Left renal pelvis (tissue), 4 donors: ENCODE measurements around the gene PRRC2A. TPM values are rescaled to one million over a fixed set of nuclear protein-coding genes. Genes with fewer than 3 reads are reported as not detected.

Source experiments
- DNase-seq, 4 donors: peaks; one replicate each; pipeline ENCODE4 v3.0.0-alpha.2; 2013; ENCODE audit warnings: low read depth in 4 of 4, low spot score in 3 of 4
- polyA plus RNA-seq, 4 donors: library from polyadenylated mRNA; unstranded; fragments of 120-200 nt; gene quantifications; one replicate each; pipeline ENCODE4 v1.2.1, GENCODE V29; 2013; ENCODE audit not compliant: insufficient read length in 4 of 4

The PRRC2A gene
- polyA plus RNA-seq, 4 donors: 143 to 224 (median 174) TPM

DNA sequence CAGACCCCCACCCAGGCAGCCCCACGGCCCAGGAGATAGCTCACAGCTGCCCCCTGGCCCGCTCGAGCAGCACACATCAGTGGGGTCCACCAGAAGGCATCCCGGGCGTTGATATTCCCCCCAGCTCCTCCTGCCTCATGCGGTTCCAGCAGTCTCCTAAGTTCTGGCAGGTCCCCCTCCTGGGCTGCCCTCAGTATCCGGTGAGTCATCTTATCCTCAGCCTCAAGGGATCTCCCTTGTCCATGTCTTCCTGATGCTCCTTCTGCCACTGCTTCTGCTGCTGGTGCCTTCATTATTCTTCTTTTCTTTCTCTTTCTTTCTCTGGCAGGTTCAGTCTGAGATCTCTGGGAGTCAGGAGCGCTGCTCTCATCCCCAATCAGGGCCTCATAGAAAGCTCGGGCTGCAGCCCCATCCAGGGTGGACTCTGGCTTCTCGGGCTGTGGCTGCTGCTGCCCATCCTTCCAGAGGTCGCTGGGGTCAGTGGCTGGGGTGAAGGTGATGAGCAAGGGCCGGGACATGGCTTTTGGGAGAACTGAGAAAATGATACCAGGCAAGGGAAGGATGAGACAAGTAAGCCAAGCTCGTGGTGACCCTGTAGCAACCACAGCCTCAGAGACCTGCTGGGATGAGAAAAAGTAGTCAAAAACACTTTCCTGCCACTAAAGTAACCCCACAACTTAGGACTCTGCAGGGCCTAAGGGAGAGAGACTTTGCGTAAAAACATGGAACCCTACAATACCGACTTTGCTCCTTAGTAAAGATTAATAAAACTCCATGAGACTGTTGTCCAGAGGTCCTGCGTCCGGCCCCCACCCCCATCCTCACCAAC lies 43.7 kb downstream of the PRRC2A start:
- DNase-seq: no peak

DNA sequence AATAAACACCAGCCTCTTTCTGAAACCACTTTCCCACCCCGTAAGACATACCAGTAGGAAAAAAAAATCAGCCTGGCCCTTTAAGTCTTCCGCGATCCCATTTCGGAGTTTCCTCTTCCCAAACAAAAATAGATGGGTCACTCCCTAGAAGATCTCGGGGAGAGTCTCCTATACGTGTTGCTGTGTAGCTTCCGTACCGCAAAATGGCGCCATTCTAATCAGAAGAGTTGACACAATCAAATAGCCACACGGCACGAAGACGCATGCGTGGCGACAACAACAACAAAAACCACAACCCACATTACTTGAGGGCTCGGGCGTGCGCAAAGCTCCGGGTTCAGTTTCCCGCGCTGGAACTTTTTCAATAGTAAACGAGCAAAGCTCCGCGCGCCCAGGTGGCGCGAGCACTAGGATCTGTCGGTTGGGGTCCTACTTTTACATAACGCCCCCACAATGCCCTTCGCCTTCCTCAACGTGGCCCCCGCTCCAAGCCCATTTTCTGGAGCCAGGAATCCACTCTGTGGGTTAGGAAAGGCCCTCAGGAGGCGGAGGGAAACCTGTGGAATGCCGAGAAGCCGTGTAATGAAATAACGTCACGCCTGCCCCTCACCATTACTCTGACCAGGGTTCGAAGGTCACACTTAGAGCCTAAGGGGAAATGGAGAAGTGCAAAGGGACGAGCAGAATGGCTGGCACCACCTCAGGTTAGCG lies 44.4 kb downstream of the PRRC2A start, which contains the start of gene GPANK1:
Gene GPANK1 (minus strand): TSS at position 208 of the 711 bp plus-strand sequence. CDS start 519 bp downstream, outside the sequence.
- peak; percentile 87 to 89 (median 88) for DNase-seq

GRCh38 chr6:31665501-31666336 lies 45.2 kb downstream of the PRRC2A start, which contains the start of gene CSNK2B:
TSS of gene CSNK2B (plus strand) at chr6:31666080. CDS start at chr6:31666832, 752 bp downstream.
- DNase-seq: peak; percentile 91 to 95 (median 93)

DNA sequence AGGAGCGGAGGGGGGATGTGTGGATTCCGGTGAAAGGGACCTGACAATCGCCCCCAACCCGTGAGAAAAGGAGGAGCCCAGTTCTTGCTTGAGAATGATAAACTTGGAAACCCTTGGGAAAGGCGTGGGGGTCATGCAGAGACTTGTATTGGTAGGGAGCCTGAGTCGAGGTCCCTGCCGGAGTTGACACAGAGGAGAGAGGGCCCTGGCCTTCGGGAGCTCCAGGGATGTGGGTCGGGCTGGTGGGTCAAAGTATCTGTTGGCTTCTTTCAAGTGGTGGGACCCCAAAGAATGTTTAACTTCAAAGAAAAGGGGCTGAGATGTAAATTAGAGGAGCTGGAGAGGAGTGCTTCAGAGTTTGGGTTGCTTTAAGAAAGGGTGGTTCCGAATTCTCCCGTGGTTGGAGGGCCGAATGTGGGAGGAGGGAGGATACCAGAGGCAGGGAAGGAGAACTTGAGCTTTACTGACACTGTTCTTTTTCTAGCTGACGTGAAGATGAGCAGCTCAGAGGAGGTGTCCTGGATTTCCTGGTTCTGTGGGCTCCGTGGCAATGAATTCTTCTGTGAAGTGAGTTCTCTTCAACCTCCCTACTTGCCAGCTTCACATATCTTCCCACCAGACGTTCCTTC lies 45.9 kb downstream of the PRRC2A start:
- DNase-seq: no peak

- no peak for DNase-seq
These were observed 49.2 kb downstream of the PRRC2A start, which contains the start of gene LY6G5B for GRCh38 chr6:31669676-31670075. TSS of gene LY6G5B (plus strand) at chr6:31669976. CDS start at chr6:31670951, 975 bp downstream.

DNA sequence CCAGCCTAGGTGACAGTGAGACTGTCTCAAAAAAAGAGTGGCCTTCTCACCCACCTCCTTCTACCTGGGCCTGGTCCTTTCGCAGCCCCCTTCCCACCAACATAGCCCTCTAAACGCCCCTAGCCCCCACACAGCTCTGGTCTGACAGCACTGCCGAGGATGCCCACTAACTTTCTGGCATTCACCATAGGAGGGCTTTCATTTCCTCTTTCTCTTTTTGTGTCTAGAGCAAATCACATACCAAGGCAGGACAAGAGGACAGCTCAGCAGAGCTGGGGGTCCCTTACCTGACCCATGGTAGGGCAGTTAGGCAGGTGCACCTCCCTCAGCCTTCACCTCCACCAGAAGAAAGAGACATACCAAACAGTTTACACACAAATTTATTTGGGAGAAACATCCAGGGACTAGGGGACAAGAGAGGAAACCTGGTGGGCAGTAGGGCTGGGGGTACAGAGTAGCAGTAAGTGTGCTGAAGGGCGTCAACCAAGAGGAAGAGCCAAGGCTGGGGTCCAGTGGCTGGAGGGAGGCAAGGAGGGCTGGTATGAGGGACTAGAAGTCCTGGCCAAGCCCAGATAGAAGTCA lies 55.9 kb downstream of the PRRC2A start:
- DNase-seq: no peak

DNA sequence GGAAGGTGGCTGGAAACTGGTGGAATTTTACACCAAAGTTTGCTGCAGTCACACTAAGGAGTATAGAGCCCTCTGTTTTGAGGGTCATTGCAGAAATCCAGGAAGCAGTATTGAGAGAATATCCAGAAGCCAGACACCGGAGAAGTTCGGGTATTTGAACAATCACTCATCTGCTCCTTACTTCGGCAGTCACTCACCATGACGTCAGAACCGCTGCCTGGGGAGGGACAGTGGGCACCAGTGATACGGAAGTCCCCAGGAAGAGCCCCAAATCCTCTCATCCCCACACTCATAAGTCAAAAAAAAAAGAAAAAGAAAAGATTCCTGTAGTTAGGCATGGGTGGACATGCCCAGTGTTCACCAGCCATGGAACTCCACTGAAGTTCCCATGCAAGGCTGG lies 56.4 kb downstream of the PRRC2A start:
- no peak for DNase-seq

GRCh38 chr6:31677955-31678354 lies 57.4 kb downstream of the PRRC2A start:
- DNase-seq: no peak

- peak in 2 of 4 donors; percentile 70 to 80 for DNase-seq
These were observed 60.0 kb downstream of the PRRC2A start, which contains the start of gene LY6G5C for GRCh38 chr6:31680226-31681134. TSS of gene LY6G5C (minus strand) at chr6:31681067. CDS start at chr6:31680373, 694 bp downstream.

DNA sequence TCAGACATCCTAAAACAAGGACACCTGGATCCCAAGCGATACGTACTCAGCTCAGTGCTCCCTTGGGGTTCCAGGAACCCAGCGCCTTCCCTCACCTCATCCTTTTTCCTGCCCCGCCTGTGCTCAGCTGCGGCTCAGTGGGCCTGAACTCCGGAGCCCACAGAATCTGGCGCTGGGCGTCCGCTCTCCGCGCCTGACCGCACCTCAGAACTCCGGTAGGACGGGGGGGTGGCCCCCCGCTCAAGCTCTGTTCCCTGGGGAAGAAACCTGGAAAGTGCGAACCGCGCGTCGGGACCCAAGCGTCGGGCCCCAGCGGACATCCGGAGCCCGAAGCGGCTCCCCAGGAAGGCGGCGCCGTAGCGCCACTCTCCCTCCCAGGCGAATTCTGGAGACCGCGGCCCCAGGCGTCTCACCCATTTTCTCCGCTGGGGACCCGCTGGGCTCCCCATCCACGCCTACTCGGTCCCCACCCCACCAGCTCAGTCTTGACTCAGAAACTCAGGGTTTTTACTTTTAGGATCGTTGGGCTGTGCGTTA lies 60.7 kb downstream of the PRRC2A start:
- DNase-seq: no peak

GRCh38 chr6:31683591-31683990 lies 63.1 kb downstream of the PRRC2A start:
- DNase-seq: no peak

- DNase-seq: no peak
These were observed 66.0 kb downstream of the PRRC2A start for GRCh38 chr6:31686483-31686882.

GRCh38 chr6:31687321-31687720 lies 66.8 kb downstream of the PRRC2A start:
- DNase-seq: no peak

Other genes with a start within 250 kb of the PRRC2A start
- gene MICA, start 217.1 kb upstream of the PRRC2A start, polyA plus RNA-seq: 10 to 100 TPM in 1 of 4 donors, 1 to 10 TPM in 3; 4.4 to 12.8 (median 8.1) TPM
- 1 to 10 TPM in 3 of 4 donors, under 1 TPM in 1; 0.49 to 2.3 (median 1.0) TPM for gene MICB, start 122.6 kb upstream of the PRRC2A start, polyA plus RNA-seq
- 10 to 100 TPM in 3 of 4 donors, under 1 TPM in 1; 0.27 to 18.6 (median 12.8) TPM for gene MCCD1, start 91.8 kb upstream of the PRRC2A start, polyA plus RNA-seq
- gene DDX39B, start 78.7 kb upstream of the PRRC2A start, polyA plus RNA-seq: 100 to 1,000 TPM; 448 to 682 (median 553) TPM
- 1 to 10 TPM; 4.8 to 9.4 (median 6.4) TPM for gene ATP6V1G2, start 74.1 kb upstream of the PRRC2A start, polyA plus RNA-seq
- gene NFKBIL1, start 73.1 kb upstream of the PRRC2A start, polyA plus RNA-seq: 10 to 100 TPM; 18.3 to 28.7 (median 19.7) TPM
- gene LTA, start 48.4 kb upstream of the PRRC2A start, polyA plus RNA-seq: under 1 TPM; 0.23 to 0.43 (median 0.36) TPM
- gene TNF, start 45.1 kb upstream of the PRRC2A start, polyA plus RNA-seq: 1 to 10 TPM in 1 of 4 donors, under 1 TPM in 2, not detected in 1; 0.23 to 2.5 (median 0.29) TPM
- gene LTB, start 38.3 kb upstream of the PRRC2A start, polyA plus RNA-seq: 1 to 10 TPM in 3 of 4 donors, under 1 TPM in 1; 0.66 to 2.0 (median 1.6) TPM
- gene LST1, start 34.4 kb upstream of the PRRC2A start, polyA plus RNA-seq: 10 to 100 TPM in 1 of 4 donors, 1 to 10 TPM in 3; 4.6 to 10.3 (median 4.9) TPM
- gene NCR3, start 27.7 kb upstream of the PRRC2A start, polyA plus RNA-seq: under 1 TPM in 2 of 4 donors, not detected in 2; 0.17 to 0.20 TPM
- gene AIF1, start 5.5 kb upstream of the PRRC2A start, polyA plus RNA-seq: 10 to 100 TPM; 43.3 to 77.0 (median 73.6) TPM
- gene BAG6, start 31.9 kb downstream of the PRRC2A start, polyA plus RNA-seq: 100 to 1,000 TPM; 186 to 278 (median 241) TPM
- 100 to 1,000 TPM in 2 of 4 donors, 10 to 100 TPM in 2; 10.1 to 106 (median 83.8) TPM for gene APOM, start 35.2 kb downstream of the PRRC2A start, polyA plus RNA-seq
- gene C6orf47, start 40.1 kb downstream of the PRRC2A start, polyA plus RNA-seq: 10 to 100 TPM; 15.8 to 21.1 (median 19.0) TPM
- gene GPANK1, start 44.3 kb downstream of the PRRC2A start, polyA plus RNA-seq: 10 to 100 TPM; 16.8 to 28.9 (median 24.9) TPM
- 100 to 1,000 TPM; 184 to 243 (median 239) TPM for gene CSNK2B, start 45.4 kb downstream of the PRRC2A start, polyA plus RNA-seq
- gene LY6G5B, start 49.3 kb downstream of the PRRC2A start, polyA plus RNA-seq: 10 to 100 TPM; 16.6 to 28.7 (median 20.9) TPM
- gene LY6G5C, start 60.4 kb downstream of the PRRC2A start, polyA plus RNA-seq: 1 to 10 TPM; 1.6 to 5.9 (median 2.6) TPM
- gene ABHD16A, start 82.6 kb downstream of the PRRC2A start, polyA plus RNA-seq: 10 to 100 TPM; 50.1 to 67.5 (median 55.9) TPM
- gene LY6G6F, start 86.2 kb downstream of the PRRC2A start, polyA plus RNA-seq: 1 to 10 TPM in 1 of 4 donors, under 1 TPM in 2, not detected in 1; 0.30 to 1.5 (median 0.52) TPM
- gene LY6G6D, start 94.6 kb downstream of the PRRC2A start, polyA plus RNA-seq: not detected
- gene LY6G6C, start 101.0 kb downstream of the PRRC2A start, polyA plus RNA-seq: under 1 TPM in 3 of 4 donors, not detected in 1; 0.45 to 0.74 (median 0.63) TPM
- gene MPIG6B, start 102.7 kb downstream of the PRRC2A start, polyA plus RNA-seq: 1 to 10 TPM; 1.1 to 2.9 (median 1.4) TPM
- 100 to 1,000 TPM; 150 to 213 (median 182) TPM for gene DDAH2, start 108.6 kb downstream of the PRRC2A start, polyA plus RNA-seq
- 100 to 1,000 TPM; 201 to 309 (median 278) TPM for gene CLIC1, start 115.8 kb downstream of the PRRC2A start, polyA plus RNA-seq
- gene MSH5, start 119.3 kb downstream of the PRRC2A start, polyA plus RNA-seq: 10 to 100 TPM; 14.2 to 51.0 (median 25.2) TPM
- 10 to 100 TPM in 2 of 4 donors, 1 to 10 TPM in 2; 2.7 to 13.0 (median 7.9) TPM for gene SAPCD1, start 141.9 kb downstream of the PRRC2A start, polyA plus RNA-seq
- gene VWA7, start 156.6 kb downstream of the PRRC2A start, polyA plus RNA-seq: 10 to 100 TPM in 1 of 4 donors, 1 to 10 TPM in 3; 1.5 to 11.1 (median 5.5) TPM
- 10 to 100 TPM; 42.7 to 67.9 (median 60.0) TPM for gene VARS1, start 175.0 kb downstream of the PRRC2A start, polyA plus RNA-seq
- 10 to 100 TPM; 71.4 to 84.9 (median 84.3) TPM for gene LSM2, start 186.3 kb downstream of the PRRC2A start, polyA plus RNA-seq
- 1 to 10 TPM; 3.1 to 4.4 (median 3.7) TPM for gene HSPA1L, start 194.6 kb downstream of the PRRC2A start, polyA plus RNA-seq
- 100 to 1,000 TPM in 3 of 4 donors, 10 to 100 TPM in 1; 88.1 to 159 (median 116) TPM for gene HSPA1A, start 194.8 kb downstream of the PRRC2A start, polyA plus RNA-seq
- gene HSPA1B, start 207.0 kb downstream of the PRRC2A start, polyA plus RNA-seq: 100 to 1,000 TPM; 111 to 507 (median 160) TPM
- 10 to 100 TPM; 23.9 to 77.5 (median 69.9) TPM for gene NEU1, start 242.1 kb downstream of the PRRC2A start, polyA plus RNA-seq